ENCODE data around the gene CACNB3. TPM values are rescaled to one million over a fixed set of nuclear protein-coding genes. Genes with fewer than 3 reads are reported as not detected.

CACNB3 gene
- total and polyA plus RNA-seq, 9 of the 15 experiments (the other 6 are each of a cell fraction or from before 2014, with no cell fraction given), result 0.24 to 2.0 (median 1.5) TPM

DNA sequence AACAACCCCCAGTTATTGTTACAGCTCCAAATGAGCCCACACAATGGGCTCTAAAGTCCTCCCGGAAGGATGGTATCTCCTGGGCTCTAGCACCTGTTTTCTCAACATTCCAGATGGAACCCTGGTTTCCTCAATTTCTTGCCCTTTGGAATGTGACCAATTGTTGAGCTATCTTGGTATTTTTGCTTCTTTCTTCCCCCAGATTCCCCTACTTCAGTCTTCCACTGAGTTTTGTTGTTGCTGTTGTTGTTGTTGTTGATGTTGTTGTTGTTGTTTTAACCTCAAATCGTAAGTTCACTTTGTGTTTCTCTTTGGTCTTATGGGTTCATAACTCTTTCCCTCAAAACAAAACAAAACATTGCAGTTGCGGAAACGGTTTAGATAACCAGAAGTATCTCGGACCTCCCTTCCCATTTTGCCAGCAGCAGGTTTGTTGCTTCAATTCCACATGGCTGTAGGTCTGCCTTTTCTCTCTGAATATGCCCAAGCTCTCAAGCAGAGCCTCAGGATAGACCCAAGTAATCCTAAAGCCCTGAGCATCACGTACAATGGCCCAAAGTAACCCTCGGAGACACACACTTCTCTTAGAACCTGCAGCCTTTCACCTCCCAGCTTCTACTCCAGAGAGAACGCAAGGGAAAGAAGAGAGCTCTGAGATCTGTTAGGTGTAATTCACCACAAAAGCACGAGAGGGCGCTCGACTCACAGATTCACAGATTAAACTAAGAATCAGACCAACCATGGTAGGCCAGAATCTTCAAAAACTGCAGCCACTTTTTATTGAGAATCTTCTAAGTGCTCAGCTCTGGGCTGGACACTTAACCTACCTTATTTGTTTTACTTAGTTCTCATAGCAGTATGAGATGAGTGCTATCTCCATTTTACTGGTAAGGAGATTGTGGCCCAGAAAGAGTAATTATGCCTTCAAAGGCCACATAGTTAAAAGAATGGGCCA lies 34.7 kb downstream of the CACNB3 start (continued):
- TF ChIP-seq SRSF7 (optimal IDR thresholded peaks at IDR 0.05; ENCODE audit: low read depth, low read length), result no peak
- TF ChIP-seq ZFP36 (IDR thresholded peaks at IDR 0.05; ENCODE audit: low read depth, low read length, partially characterized antibody), result no peak
- TF ChIP-seq LCOR (CRISPR knock-in tag; IDR thresholded peaks at IDR 0.05), result no peak
- no peak for TF ChIP-seq CBFA2T2 (conservative IDR thresholded peaks at IDR 0.05)
- TF ChIP-seq, protein P1, sequence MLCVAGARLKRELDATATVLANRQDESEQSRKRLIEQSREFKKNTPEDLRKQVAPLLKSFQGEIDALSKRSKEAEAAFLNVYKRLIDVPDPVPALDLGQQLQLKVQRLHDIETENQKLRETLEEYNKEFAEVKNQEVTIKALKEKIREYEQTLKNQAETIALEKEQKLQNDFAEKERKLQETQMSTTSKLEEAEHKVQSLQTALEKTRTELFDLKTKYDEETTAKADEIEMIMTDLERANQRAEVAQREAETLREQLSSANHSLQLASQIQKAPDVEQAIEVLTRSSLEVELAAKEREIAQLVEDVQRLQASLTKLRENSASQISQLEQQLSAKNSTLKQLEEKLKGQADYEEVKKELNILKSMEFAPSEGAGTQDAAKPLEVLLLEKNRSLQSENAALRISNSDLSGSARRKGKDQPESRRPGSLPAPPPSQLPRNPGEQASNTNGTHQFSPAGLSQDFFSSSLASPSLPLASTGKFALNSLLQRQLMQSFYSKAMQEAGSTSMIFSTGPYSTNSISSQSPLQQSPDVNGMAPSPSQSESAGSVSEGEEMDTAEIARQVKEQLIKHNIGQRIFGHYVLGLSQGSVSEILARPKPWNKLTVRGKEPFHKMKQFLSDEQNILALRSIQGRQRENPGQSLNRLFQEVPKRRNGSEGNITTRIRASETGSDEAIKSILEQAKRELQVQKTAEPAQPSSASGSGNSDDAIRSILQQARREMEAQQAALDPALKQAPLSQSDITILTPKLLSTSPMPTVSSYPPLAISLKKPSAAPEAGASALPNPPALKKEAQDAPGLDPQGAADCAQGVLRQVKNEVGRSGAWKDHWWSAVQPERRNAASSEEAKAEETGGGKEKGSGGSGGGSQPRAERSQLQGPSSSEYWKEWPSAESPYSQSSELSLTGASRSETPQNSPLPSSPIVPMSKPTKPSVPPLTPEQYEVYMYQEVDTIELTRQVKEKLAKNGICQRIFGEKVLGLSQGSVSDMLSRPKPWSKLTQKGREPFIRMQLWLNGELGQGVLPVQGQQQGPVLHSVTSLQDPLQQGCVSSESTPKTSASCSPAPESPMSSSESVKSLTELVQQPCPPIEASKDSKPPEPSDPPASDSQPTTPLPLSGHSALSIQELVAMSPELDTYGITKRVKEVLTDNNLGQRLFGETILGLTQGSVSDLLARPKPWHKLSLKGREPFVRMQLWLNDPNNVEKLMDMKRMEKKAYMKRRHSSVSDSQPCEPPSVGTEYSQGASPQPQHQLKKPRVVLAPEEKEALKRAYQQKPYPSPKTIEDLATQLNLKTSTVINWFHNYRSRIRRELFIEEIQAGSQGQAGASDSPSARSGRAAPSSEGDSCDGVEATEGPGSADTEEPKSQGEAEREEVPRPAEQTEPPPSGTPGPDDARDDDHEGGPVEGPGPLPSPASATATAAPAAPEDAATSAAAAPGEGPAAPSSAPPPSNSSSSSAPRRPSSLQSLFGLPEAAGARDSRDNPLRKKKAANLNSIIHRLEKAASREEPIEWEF (CRISPR knock-in tag; IDR thresholded peaks at IDR 0.05), result no peak
- TF ChIP-seq TEAD4 (IDR thresholded peaks at IDR 0.05; ENCODE audit: low read length), result no peak
- no peak for TF ChIP-seq TEAD4 (CRISPR knock-in tag; IDR thresholded peaks at IDR 0.05; ENCODE audit: borderline replicate concordance)
- TF ChIP-seq ZNF274 (IDR thresholded peaks at IDR 0.05; ENCODE audit: borderline replicate concordance, low read depth, low read length), result no peak
- TF ChIP-seq, protein P2, sequence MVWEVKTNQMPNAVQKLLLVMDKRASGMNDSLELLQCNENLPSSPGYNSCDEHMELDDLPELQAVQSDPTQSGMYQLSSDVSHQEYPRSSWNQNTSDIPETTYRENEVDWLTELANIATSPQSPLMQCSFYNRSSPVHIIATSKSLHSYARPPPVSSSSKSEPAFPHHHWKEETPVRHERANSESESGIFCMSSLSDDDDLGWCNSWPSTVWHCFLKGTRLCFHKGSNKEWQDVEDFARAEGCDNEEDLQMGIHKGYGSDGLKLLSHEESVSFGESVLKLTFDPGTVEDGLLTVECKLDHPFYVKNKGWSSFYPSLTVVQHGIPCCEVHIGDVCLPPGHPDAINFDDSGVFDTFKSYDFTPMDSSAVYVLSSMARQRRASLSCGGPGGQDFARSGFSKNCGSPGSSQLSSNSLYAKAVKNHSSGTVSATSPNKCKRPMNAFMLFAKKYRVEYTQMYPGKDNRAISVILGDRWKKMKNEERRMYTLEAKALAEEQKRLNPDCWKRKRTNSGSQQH (CRISPR knock-in tag; IDR thresholded peaks at IDR 0.05), result peak; percentile 31; the same call in 1 of the 2 replicates
- TF ChIP-seq ZNF436 (CRISPR knock-in tag; IDR thresholded peaks at IDR 0.05), result no peak
- no peak for TF ChIP-seq JUNB (CRISPR knock-in tag; conservative IDR thresholded peaks at IDR 0.05)
- no peak for TF ChIP-seq FOXA3 (CRISPR knock-in tag; conservative IDR thresholded peaks at IDR 0.05 in 1 of 2, IDR thresholded peaks at IDR 0.05 in 1 of 2)
- TF ChIP-seq ZNF79 (CRISPR knock-in tag; IDR thresholded peaks at IDR 0.05; ENCODE audit: low read depth), result no peak
- TF ChIP-seq CREBBP (IDR thresholded peaks at IDR 0.05; ENCODE audit: low read depth, low read length), result no peak
- TF ChIP-seq, protein P3, sequence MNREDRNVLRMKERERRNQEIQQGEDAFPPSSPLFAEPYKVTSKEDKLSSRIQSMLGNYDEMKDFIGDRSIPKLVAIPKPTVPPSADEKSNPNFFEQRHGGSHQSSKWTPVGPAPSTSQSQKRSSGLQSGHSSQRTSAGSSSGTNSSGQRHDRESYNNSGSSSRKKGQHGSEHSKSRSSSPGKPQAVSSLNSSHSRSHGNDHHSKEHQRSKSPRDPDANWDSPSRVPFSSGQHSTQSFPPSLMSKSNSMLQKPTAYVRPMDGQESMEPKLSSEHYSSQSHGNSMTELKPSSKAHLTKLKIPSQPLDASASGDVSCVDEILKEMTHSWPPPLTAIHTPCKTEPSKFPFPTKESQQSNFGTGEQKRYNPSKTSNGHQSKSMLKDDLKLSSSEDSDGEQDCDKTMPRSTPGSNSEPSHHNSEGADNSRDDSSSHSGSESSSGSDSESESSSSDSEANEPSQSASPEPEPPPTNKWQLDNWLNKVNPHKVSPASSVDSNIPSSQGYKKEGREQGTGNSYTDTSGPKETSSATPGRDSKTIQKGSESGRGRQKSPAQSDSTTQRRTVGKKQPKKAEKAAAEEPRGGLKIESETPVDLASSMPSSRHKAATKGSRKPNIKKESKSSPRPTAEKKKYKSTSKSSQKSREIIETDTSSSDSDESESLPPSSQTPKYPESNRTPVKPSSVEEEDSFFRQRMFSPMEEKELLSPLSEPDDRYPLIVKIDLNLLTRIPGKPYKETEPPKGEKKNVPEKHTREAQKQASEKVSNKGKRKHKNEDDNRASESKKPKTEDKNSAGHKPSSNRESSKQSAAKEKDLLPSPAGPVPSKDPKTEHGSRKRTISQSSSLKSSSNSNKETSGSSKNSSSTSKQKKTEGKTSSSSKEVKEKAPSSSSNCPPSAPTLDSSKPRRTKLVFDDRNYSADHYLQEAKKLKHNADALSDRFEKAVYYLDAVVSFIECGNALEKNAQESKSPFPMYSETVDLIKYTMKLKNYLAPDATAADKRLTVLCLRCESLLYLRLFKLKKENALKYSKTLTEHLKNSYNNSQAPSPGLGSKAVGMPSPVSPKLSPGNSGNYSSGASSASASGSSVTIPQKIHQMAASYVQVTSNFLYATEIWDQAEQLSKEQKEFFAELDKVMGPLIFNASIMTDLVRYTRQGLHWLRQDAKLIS (CRISPR knock-in tag; IDR thresholded peaks at IDR 0.05), result peak; percentile 68; the same call in 1 of the 2 replicates
- no peak for TF ChIP-seq SP2 (IDR thresholded peaks at IDR 0.05; ENCODE audit: extremely low read depth, low read depth, low read length, poor library complexity, severe bottlenecking)
